Panc1 (cell line): ENCODE measurements around the gene IGFBP1. TPM values are rescaled to one million over a fixed set of nuclear protein-coding genes. Genes with fewer than 3 reads are reported as not detected.
A peak's percentile ranks its signal among the peaks of the same experiment; 100 is the strongest.
"Not testable (repeated sequence)": the region's sequence is repeated elsewhere in the genome, so short reads cannot be mapped to it uniquely, and the experiment has no call there.

Experiments used
- ATAC-seq: fragments of 200-7000 bp; cut with Tn5 transposase; 2 replicates; pipeline ENCODE4 v1.9.1; 2020; ENCODE audit warnings: mild to moderate bottlenecking, moderate library complexity
- BruUV-seq: library from RNA; stranded (reverse); fragments of 400-500 nt; replicated peaks from 2 replicates; lab custom pipeline; 2021; lab: Mats Ljungman, UMichigan
- CTCF ChIA-PET: fragments of 300-600 bp; sonication (Branson Sonifier 250); formaldehyde crosslinking; loops from one replicate; lab custom pipeline; 2022; ENCODE audit warnings: antibody characterized with exemption; lab: Charles Lee
- POLR2A ChIA-PET: fragments of 300-600 bp; sonication (Branson Sonifier 250); formaldehyde crosslinking; loops from one replicate; lab custom pipeline; 2022; ENCODE audit warnings: antibody characterized with exemption; lab: Charles Lee
- DNase-seq: peaks from one replicate; pipeline ENCODE4 v3.0.0-alpha.2; 2010; ENCODE audit warnings: low read depth, low spot score
- H3K27ac ChIP-seq: 2 replicates; pipeline ENCODE4 v1.5.1; 2011; ENCODE audit warnings: mild to moderate bottlenecking, low read length, inconsistent platforms
- H3K27me3 ChIP-seq: fragments of 200-500 bp; sonication (Bioruptor generic); 2 replicates; pipeline ENCODE4 v1.6.0; 2014; ENCODE audit warnings: low read length, inconsistent platforms; ENCODE audit not compliant: control insufficient read depth, insufficient read depth
- H3K36me3 ChIP-seq: fragments of 200-500 bp; sonication (Bioruptor generic); 2 replicates; pipeline ENCODE4 v1.5.1; 2014; ENCODE audit warnings: inconsistent platforms, mild to moderate bottlenecking, low read length, moderate library complexity; ENCODE audit not compliant: control insufficient read depth, insufficient read depth
- H3K4me1 ChIP-seq: 2 replicates; pipeline ENCODE4 v1.5.1; 2011; ENCODE audit warnings: inconsistent platforms, mild to moderate bottlenecking, low read length, moderate library complexity; ENCODE audit not compliant: control insufficient read depth, insufficient read depth
- H3K4me3 ChIP-seq, 2 experiments: 2 replicates each; pipeline ENCODE4 v1.5.1; 2011 to 2012; ENCODE audit warnings: low read depth in 2 of 2, low read length in 2 of 2, mild to moderate bottlenecking in 2 of 2, inconsistent platforms in 1 of 2, moderate library complexity in 1 of 2
- H3K9me3 ChIP-seq: fragments of 200-500 bp; sonication (Bioruptor generic); 2 replicates; pipeline ENCODE4 v1.5.1; 2014; ENCODE audit warnings: low read depth, mild to moderate bottlenecking, inconsistent platforms, low read length, moderate library complexity; ENCODE audit not compliant: control insufficient read depth, insufficient read depth
- in situ Hi-C: cut with HindIII; loops from 2 replicates; pipeline ENCODE4 v1.10.0; 2016; ENCODE audit warnings: low sequenced_read_pairs, low pct_unique_long_range_greater_than_20kb
- intact Hi-C: fragments of 100-400 bp; cut with micrococcal nuclease; formaldehyde crosslinking; loops from one replicate; pipeline ENCODE4 v1.10.0; 2022; ENCODE audit not compliant: unreplicated experiment
- total RNA-seq: library from RNA; stranded (reverse); gene quantifications from one replicate; pipeline ENCODE4 v1.2.1, GENCODE V29; 2021; ENCODE audit not compliant: unreplicated experiment

IGFBP1 gene
- total RNA-seq, 1 experiment from 2014 or later = 0.33 TPM

GRCh38 chr7:45848734-45849133 is 39.6 kb upstream of the IGFBP1 start:
- intact Hi-C loops, BruUV-seq, in situ Hi-C loops: not testable (repeated sequence)

GRCh38 chr7:45852984-45853383 is 35.3 kb upstream of the IGFBP1 start:
- H3K4me3 ChIP-seq, POLR2A ChIA-PET, H3K36me3 ChIP-seq, H3K9me3 ChIP-seq, H3K4me1 ChIP-seq, H3K27me3 ChIP-seq, CTCF ChIA-PET, DNase-seq, in situ Hi-C loops, BruUV-seq, H3K27ac ChIP-seq: not testable (repeated sequence)
- ATAC-seq = peak; percentile 57
- intact Hi-C loops = loop anchor here (5.0 to 10.0 kb wide), 2 partner anchors 98 to 701 kb away; no protein-coding TSS in a partner anchor

More at GRCh38 chr7:45848734-45849133, 39.6 kb upstream of the IGFBP1 start:
- POLR2A ChIA-PET = interaction anchor here (0.7 kb wide), 1 partner anchor 1364 kb away, joined by 4 read pairs; no protein-coding TSS in a partner anchor
- H3K36me3 ChIP-seq, H3K27ac ChIP-seq, H3K27me3 ChIP-seq, H3K4me1 ChIP-seq, H3K9me3 ChIP-seq, ATAC-seq, H3K4me3 ChIP-seq, DNase-seq, CTCF ChIA-PET: not testable (repeated sequence)

DNA sequence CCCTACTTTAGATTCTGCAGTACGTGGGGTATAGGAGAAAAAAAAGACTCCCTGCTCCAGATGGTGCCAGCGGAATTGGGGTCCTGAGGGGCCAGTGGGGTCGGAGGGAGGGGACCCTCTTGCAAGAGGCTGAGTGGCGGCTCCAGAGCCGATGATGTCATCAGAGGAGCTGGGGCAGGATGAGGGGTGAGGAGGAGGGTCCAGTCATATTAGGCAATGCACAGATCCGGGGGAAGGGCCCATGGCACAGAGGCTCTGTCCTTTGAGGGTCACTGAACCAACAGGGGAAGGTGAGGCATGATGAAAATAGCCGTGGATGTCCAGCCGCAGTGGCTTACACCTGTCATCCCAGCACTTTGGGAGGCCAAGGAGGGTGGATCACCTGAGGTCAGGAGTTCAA is 34.8 kb upstream of the IGFBP1 start:
- H3K36me3 ChIP-seq, ATAC-seq, in situ Hi-C loops, H3K9me3 ChIP-seq, H3K4me1 ChIP-seq, H3K4me3 ChIP-seq, DNase-seq, H3K27ac ChIP-seq, BruUV-seq, H3K27me3 ChIP-seq, POLR2A ChIA-PET: not testable (repeated sequence)
- CTCF ChIA-PET = interaction anchor here (0.9 kb wide), 1 partner anchor 191 kb away, joined by 8 read pairs; no protein-coding TSS in a partner anchor
- intact Hi-C loops = loop anchor here (5.0 to 10.0 kb wide), 2 partner anchors 99 to 701 kb away; no protein-coding TSS in a partner anchor

GRCh38 chr7:45855680-45856079 is 32.6 kb upstream of the IGFBP1 start:
- DNase-seq, BruUV-seq, H3K27ac ChIP-seq, ATAC-seq, POLR2A ChIA-PET, H3K36me3 ChIP-seq, H3K27me3 ChIP-seq, H3K9me3 ChIP-seq, CTCF ChIA-PET, H3K4me3 ChIP-seq, H3K4me1 ChIP-seq, in situ Hi-C loops: not testable (repeated sequence)
- intact Hi-C loops = loop anchor here (2.0 to 10.0 kb wide), 2 partner anchors 101 to 193 kb away; no protein-coding TSS in a partner anchor

DNA sequence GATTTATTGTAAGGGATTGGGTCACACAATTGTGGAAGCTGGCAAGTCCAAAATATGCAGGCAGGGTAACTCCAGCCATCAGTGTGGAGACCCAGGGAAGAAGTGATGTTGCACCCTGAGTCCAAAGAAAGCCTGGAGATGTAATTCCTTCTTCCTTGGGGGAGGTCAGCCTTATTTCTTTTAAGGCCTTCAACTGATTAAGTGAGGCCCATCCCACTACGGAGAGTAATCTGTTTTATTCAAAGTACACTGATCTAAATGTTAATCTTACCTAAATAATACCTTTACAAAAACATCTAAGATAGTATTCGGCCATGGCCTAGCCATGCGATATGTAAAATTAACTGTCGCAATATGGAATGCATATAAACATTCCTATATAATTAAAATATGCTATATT is 31.4 kb upstream of the IGFBP1 start:
- H3K9me3 ChIP-seq, POLR2A ChIA-PET, H3K27ac ChIP-seq, in situ Hi-C loops, ATAC-seq, CTCF ChIA-PET, H3K36me3 ChIP-seq, H3K27me3 ChIP-seq, DNase-seq, H3K4me3 ChIP-seq, H3K4me1 ChIP-seq, BruUV-seq: not testable (repeated sequence)
- intact Hi-C loops = loop anchor here (10.0 kb wide), 1 partner anchor 102 kb away; no protein-coding TSS in a partner anchor
